ENCODE results near the gene ISM1.

The ISM1 gene

DNA sequence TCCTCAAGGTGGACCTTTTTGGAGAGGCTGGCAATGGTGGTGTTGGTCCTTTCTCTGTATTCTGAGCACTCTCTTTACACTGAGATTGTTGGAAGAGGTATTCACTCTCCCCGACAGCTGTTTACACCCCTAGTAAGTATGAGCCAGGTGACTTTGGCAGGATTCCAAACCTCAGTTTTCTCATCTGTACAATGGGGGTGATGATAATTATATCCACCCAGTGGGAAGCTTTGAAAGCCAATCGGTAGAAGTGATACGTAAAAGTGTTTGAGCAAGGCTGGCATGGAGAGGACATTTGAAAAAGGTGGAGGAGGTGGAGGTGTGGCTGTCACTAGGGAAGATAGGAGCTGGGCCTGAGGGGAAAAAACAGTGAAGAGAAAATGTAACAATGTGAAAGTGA is 35.5 kb downstream of the ISM1 start:
- no peak for DNase-seq (ENCODE audit: low read depth in 2 of 2)

- no peak for DNase-seq (ENCODE audit: low read depth in 2 of 2)
Observed at GRCh38 chr20:13259921-13260320, 38.8 kb downstream of the ISM1 start.

DNA sequence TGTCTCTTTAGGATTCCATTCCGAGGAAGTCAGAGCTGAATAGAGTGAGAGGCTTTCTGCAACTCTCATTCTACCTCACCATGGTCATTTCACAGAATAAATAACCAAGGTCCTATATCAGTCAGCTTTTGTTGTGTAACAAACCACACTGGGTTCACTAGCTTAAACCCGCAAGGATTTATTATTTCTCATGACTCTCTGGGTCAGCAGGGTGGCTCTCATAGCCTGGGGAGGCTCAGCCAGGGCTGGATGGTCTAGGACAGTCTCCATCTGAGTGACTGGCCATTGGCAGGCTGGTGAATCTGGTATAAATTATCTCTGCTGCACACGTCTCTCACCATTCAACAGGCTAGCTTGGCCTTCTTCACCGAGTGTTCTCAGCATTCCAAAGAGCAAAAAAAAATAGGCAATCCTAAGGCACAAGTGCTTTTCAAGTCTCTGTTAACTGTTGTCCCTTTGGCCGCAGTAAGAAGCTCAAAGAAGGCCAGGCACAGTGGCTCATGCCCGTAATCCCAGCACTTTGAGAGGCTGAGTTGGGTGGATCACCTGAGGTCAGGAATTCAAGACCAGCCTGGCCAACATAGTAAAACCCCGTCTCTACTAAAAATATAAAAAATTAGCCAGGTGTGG is 39.7 kb downstream of the ISM1 start:
- DNase-seq (ENCODE audit: low read depth in 2 of 2): no peak

- DNase-seq (ENCODE audit: low read depth in 2 of 2): peak; percentile 24 to 38
Observed at GRCh38 chr20:13261460-13262301, 40.6 kb downstream of the ISM1 start.

- no peak for DNase-seq (ENCODE audit: low read depth in 2 of 2)
Observed at GRCh38 chr20:13262302-13262650, 41.2 kb downstream of the ISM1 start.

DNA sequence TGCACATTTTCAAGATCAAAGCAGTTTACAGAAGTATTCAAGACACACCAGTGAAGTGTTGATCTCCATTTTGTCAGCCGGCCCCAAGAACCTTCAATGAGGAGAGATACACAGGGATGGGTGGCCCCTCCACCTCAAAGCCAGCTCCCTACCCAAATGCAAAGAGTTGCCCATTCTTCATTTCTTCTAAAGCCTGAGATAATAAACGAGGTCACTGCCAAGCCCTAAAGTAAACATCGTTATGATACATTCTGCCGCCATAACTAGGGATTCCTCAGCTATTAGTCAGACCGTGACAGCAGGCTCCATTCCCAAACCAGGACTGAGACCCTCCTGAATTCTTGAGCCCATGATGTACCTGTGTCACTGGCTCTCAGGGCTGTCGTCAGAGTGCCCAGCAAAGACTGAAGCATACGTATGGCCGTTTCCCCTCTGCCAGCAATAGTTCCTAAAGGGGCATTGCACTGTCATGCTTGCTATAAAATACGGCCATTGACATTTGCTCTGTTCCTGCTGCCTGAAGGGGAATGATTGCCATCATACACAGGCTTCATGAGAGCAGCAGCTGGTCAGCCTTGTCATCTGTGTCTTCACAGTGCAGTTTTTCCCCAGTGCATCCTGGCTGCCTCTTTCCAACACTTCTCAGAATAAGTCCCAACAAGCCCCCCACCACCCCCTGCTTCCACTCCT is 41.7 kb downstream of the ISM1 start:
- no peak for DNase-seq (ENCODE audit: low read depth in 2 of 2)

- DNase-seq (ENCODE audit: low read depth in 2 of 2): no peak
Observed at GRCh38 chr20:13263451-13263850, 42.4 kb downstream of the ISM1 start.

DNA sequence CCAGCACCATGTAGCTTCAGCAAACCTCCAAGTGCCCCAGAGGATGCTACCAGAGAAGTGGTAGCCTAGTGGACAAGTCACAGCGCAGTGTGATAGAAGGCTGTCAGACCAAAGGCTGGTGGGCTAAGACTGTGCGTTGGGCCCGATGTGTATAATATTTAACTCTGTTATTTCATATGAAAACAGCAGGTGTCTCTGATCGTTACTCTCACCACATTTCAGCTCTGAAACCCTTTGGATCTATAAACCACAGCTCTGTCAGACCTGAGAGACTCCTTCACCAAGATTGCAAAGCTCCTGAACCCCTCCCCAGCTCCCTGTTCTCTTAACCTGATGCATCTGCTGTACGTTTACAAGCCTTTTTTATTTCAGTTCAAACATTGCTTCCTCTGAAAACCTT is 43.8 kb downstream of the ISM1 start:
- no peak for DNase-seq (ENCODE audit: low read depth in 2 of 2)

DNA sequence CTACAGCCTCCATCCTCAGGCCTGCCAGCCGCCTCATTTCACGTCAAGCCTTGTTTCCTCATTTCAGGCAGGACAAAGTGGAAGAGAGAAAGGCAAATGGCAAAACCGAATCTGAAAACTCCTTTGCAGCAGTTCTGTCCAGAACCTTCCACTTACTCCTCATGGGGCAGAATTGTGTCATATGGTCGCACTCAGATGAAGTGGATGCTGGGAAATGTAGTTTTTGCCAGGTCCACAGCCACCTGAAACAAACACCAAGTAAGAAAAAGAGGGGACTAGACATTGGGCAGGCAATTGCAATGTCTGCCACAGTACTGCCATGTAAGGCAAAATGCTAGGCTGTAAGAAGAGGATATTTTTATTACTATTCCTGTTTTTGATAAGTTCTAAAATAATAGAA is 44.9 kb downstream of the ISM1 start:
- no peak for DNase-seq (ENCODE audit: low read depth in 2 of 2)

- DNase-seq (ENCODE audit: low read depth in 2 of 2): no peak
Observed at GRCh38 chr20:13267231-13267630, 46.2 kb downstream of the ISM1 start.

- no peak for DNase-seq (ENCODE audit: low read depth in 2 of 2)
Observed at GRCh38 chr20:13268953-13269352, 47.9 kb downstream of the ISM1 start.

DNA sequence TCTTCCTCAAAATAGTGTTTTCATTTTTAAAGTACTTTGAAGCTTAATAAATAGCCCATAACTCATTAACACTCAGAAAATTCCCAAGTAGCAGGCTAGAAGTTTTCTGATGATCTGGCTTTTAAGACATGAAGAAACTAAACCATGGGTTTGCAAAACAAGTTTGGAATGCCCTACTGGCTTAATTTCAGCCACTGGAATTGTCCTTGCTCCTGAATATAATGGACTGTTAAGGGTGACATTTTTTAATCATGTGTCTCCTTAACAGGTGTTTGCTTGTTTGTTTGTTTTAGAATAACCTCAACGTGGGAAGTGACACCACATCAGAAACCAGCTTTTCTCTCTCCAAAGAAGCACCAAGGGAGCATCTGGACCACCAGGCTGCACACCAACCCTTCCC is 49.1 kb downstream of the ISM1 start:
- DNase-seq (ENCODE audit: low read depth in 2 of 2): no peak

DNA sequence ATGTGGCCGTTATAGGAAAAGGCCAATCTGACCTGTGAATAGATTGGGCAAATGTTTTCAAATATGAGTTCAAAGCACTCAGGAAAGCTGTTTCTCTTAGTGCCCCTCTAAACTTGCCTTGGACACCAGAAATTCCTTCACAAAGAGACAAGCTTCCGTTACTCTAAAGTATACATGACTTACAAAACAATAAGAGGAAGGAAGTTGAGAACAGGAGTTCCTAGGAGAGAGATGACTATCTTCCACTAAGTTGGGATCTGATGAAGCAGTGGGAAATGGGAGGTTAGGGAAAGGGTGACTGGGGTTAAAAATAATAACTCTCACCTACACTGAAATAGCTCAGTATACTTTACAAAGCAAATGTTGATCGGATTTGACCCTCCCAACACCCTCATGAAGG is 50.0 kb downstream of the ISM1 start:
- DNase-seq (ENCODE audit: low read depth in 2 of 2): no peak

GRCh38 chr20:13271977-13272975 is 51.2 kb downstream of the ISM1 start:
- no peak for DNase-seq (ENCODE audit: low read depth in 2 of 2)

- DNase-seq (ENCODE audit: low read depth in 2 of 2): no peak
Observed at GRCh38 chr20:13274275-13274861, 53.3 kb downstream of the ISM1 start.

- no peak for DNase-seq (ENCODE audit: low read depth in 2 of 2)
Observed at GRCh38 chr20:13276945-13277541, 56.0 kb downstream of the ISM1 start.

DNA sequence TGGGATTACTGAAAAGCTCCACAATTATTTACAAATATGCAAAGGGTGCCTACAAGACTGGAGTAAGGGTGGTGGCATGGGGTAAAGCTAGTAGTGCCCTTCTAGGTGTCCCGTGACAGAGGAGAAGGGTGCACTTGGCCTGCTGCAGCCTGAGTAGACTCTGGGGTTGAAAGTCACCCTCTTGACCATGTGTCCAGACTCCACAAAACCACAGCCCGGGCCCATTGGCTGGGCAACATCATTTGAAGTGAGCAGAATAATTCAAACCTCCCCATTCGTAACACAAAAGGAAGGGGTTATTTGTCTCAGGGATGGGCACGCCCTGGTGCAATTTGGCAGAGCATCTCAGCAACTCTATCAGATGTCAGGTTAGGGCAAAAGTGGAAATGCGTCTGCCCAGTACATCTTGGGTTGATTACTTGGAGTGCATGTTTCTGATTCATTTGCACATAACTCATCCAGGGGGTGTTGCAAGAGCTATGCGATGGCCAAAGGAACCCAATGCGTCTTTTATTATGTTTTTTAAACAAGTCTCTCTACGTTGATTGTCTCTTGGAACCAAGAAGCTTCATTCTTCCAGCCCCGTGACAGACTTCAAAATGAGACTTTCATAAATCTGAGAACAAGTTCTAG is 56.7 kb downstream of the ISM1 start:
- no peak for DNase-seq (ENCODE audit: low read depth in 2 of 2)

DNA sequence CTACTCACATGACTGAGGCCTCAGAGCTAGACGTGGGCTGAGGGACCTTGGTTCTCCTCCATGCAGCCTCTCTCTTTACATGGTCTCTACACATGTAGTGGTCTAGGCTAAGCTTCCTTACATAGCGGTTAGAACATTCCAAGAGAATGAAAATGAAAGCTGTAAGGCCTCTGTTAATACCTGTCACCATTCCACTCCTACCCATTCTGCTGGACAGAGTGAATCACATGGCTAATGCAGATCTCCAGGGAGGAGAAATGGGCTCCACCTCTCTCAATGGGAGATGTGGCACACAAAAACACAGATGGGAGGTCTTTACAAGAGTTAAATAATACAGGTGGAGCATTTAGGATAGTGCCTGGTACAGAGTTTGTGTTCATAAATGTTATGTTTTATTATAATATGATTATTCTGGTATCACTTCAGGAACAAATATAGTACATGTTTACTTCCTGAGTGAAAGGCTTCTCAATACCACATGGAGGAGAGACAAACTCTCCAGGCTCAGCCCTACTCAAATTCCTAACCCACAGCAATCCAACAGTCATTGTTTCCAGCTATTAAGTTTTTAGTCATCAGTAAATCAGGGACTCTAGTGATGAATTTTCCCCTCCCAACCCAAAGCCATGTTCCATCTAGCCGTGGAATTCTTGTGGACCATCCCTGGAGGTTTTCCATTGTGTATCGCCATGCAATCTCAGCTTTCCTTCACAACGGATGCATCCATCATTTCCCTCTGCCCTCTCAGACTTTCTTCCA is 57.9 kb downstream of the ISM1 start:
- DNase-seq (ENCODE audit: low read depth in 2 of 2): no peak

DNA sequence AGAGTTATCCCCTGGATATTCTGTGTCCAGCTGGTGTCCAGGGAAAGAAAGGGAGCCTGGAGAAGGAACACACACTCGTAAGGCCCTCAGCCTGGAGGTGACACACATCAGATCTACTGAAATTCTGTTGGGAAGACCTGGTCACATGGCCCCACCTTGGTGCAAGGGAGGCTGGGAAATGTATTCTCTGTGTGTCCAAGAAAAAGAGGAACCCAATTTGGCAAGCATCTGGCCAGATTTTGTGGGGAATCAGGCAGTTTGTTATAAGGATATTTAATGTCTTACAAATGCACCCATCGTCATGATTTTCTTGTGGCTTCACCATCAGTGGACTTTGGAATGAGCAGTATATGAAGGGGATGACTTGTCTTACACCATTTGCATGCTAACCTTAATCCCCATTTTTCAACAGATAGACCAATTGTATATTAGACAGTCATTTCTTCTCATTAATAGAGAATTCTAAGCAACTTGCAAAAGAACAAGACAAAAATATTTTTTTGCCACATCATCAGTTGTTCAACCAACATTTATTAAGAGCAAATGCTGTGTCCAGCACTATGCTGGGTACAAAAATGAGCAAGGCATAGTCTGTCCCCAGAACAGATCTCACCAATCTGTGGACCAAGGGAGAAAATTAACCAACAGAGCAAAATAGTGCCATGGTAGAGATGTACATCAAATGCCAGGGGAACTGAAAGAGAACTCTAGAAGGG is 59.7 kb downstream of the ISM1 start:
- DNase-seq (ENCODE audit: low read depth in 2 of 2): no peak
